H4 (cell line): Measurements from ENCODE around the gene HBB. TPM values are rescaled to one million over a fixed set of nuclear protein-coding genes. Genes with fewer than 3 reads are reported as not detected.

Experiments used
- DNase-seq: peaks from one replicate; pipeline ENCODE4 v3.0.0-alpha.2; 2015; ENCODE audit warnings: low spot score
- total RNA-seq: library from RNA; depleted of rRNA; stranded (reverse); fragments of >200 nt; shearing (Covaris generic); gene quantifications from 2 replicates; pipeline ENCODE4 v1.2.3, GENCODE V29; 2014

HBB gene
- total RNA-seq, 1 experiment from 2014 or later, result not detected

DNA sequence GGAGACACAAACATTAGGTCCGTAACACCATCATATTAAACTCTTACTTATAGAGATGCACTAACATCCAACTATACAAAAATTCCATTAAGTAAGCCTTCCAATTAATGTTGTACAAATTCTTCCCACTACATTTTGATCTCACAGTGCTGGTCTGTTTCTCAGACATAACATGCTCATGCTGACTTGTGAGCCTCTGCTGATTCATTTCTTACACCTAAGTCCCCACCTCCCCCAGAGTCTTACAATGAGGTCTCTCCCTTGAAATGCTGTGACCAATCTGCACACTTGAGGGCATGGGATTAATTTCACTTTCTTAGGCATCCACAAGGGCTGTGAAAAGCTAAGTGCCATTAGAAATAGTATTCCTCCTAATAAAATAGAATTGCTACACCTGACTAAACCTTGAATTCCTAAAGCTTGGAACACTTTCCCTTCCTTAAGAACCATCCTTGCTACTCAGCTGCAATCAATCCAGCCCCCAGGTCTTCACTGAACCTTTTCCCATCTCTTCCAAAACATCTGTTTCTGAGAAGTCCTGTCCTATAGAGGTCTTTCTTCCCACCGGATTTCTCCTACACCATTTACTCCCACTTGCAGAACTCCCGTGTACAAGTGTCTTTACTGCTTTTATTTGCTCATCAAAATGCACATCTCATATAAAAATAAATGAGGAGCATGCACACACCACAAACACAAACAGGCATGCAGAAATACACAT, 20.8 kb upstream of the HBB start:
- DNase-seq, result no peak

DNA sequence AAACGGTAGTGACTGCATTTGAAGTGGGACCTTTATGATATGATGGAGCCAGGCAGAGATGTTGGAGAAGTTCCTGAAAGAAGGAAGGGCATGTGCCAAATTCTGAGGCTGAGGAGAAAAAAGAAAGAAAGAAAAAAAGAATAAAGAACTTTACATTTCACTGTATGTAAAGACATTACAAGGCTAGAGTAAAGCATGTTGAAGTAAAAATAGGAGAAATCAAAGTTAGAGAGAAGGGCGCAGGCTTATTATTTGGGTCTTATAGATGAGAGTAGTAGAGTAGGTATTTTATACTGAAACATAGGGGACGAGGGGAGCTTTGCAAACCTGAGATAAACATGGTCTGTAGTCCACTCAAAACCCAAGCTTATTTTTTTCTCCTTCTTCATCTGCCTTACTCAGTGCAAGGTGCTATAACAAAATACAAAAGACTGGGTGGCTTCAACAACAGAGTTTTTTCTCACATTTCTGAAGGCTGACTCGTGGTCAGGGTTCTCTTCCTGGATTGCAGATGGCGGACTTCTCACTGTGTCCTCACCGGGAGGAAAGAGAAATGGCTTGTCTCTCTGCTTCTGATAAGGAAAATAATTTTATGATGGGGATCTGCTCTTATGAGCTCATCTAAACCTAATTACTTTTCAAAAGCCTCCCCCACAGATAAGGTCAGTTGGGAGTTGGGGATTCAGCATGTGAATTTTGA, 20.1 kb upstream of the HBB start:
- DNase-seq, result no peak

DNA sequence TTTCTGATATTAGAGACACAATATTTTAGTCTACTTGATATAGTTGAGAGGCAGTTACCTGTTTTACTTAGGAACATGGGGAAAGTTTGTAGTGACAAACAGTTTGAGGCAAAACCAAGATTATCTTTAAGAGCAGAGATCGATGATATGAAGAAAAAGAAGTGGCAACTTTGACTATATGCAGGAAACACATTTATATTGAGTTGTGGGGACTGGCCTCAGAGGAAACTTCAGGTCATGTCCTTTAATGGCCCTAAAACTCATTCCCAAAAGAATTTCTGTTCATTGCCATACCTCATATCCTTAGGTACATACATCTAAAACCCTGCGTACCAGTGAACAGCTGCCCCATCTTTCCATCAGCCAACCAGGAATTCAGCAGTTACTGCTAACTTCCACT, 18.3 kb upstream of the HBB start:
- DNase-seq, result no peak

DNA sequence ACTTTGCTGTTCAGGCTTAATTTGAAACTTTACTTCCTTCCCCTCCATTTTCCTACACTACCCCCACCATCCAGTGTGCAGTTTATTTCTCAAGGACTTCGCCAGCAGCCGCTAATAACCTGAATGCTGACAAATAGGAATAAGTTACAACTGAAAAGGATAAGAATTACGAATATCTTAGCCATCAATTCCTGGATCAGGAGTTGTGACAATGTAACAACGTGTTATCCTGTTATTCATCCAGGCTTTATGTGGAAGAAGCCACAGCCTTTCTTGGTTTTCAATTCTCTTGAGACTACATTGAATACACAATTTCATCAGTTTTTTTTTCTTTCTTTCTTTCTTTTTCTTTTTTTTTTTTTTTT, 16.9 kb upstream of the HBB start:
- no peak for DNase-seq

DNA sequence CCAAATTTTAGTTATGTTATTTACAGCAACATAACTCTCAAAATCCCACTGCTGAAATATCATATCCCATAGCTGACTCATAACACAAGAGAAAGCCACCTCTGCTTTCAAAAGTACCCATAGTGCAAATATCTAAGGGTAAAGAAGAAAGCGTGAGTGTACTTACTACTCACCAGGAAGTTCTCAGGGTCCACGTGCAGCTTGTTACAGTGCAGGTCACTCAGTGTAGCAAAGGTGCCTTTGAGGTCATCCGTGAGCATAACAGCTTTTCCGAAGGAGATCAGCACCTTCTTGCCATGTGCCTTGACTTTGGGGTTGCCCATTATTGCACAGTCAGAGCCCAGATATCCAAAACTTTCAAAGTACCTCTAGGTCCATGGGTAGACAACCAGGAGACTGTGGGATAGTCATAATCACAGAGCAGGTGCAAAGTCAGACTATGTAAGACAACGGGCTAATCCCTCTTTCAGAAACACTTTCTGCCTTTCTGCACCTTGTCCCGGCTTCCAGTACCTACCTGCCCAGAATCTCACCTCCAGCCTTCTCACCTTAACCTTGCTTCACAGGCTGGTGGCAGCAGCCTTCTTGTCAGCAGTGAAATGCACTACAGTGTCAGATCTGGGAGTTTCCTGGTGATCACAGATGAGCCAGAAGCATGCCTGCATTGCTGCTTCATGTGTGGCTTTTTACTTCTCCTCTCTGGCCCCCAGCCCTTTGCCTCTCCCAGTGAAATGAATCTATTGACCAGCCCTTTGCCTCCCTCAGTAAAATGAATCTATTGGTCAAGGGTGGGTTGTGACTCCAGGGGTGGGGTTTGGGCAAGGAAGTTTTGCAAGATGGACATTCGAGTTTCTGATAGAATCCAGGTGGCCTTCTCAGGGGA, 16.3 kb upstream of the HBB start:
- no peak for DNase-seq

DNA sequence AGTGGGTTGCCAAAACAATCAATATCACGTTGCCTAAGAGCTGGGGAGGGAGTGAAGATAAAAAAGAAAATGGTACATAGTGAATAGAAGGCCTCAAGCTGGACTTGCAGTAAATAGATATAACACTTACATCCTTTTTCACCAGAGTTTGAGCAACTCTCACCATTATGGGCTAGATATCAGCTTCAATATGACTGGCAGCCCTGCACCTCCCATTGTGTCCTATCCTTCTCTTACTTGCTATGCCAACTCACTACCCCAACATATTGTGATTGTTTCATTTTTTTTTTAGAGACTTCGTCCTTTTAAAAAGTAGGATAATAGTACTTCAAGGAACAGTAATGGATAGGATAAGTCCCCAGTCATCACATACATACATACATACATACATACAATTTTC, 15.3 kb upstream of the HBB start:
- DNase-seq, result no peak

DNA sequence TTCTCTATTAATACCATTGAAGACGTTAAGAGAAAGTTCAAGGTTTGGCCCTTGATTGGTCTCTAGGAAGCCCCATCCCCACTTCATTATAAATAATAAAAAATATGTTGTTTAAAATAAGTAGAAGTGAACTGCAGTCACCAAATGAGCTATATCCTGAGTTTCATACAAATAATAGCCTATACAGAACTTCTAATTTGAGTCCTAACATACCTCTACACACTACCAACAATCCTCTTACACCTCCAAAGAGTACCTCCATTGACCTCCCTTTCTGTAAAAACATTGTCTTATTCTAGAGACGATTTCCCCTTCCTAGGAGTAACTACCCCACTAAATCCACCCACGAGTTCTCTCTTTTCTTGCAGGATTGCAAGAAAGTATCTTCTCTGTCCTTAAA, 14.6 kb upstream of the HBB start:
- no peak for DNase-seq

DNA sequence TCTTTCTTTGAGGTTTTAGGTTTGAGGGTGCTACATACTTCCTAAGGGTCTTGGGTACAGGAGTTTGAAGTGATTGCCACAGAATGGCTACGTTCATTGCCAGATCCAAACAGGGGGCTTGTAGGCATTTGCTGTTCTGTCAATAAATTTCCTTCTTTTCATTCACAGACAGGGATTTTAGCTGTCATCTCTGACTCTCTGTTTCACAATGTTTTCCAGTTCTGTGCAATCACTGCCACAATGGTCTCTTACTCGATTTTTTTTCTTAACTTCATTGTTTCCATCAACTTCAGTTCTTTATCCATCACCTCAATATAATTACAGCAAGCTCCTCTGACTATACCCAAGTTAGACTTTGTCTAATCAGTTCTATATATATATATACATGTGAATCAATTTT, 13.6 kb upstream of the HBB start:
- DNase-seq, result no peak

DNA sequence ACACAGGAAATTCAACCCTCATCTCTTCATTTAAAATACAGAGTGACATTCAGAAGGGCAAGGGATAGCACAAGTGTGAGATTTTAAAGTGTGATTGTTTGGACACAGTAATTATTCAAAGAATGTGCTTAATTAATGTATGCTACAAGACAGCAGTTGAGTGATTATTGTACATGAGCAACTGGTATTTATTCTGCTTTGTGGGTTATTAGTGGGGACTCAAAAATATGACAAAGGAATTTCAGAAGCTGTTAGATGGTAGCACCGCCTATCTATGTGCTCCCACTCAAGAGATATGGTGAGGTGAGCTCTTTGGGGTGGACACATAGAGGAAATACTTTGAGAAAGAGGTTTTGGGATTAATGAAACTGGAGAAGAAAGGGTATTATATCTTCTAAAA, 13.2 kb upstream of the HBB start:
- DNase-seq, result no peak

DNA sequence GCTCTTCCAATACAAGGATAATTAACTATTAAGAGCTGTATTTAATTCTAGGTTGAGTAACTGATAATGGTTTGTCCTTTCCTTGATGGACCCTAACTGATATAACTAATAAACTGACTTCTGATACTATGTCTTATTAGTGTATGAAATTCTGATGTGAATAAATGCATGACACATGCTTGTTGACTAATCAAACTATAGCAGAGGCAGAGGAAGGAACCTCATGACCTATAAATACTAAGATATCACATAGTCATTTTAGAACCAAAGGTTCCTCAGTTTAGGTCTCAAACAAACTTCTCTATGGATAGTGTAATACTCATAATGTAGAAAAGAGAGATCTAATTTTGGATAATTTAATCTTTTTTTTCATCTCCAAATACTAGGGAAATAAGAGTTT, 12.2 kb upstream of the HBB start:
- no peak for DNase-seq

DNA sequence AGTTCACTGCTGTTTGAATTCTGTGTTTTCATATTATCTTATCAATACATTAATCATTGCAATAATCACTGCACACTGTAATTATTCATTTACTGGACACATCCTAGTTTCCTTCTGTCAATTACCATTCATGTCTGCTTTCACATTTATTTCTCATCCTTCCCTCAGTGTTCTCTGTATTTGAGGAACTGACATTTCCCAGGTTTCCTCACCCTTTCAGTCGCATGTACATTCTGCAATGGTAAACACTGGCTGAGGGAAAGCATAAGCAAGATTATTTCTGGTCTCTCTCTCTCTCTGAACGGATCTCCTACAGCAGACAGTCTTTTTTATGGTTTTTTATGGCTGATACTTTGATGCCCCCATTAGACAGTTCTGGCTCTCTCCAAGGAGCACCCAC, 11.6 kb upstream of the HBB start:
- DNase-seq, result no peak

DNA sequence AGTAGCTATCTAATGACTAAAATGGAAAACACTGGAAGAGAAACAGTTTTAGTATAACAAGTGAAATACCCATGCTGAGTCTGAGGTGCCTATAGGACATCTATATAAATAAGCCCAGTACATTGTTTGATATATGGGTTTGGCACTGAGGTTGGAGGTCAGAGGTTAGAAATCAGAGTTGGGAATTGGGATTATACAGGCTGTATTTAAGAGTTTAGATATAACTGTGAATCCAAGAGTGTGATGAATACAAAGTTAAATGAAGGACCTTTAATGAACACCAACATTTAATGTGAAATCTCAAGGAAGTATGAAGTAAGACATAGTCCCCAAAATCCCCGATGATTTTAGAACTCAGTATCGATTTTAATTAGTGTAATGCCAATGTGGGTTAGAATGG, 10.5 kb upstream of the HBB start:
- DNase-seq, result no peak

DNA sequence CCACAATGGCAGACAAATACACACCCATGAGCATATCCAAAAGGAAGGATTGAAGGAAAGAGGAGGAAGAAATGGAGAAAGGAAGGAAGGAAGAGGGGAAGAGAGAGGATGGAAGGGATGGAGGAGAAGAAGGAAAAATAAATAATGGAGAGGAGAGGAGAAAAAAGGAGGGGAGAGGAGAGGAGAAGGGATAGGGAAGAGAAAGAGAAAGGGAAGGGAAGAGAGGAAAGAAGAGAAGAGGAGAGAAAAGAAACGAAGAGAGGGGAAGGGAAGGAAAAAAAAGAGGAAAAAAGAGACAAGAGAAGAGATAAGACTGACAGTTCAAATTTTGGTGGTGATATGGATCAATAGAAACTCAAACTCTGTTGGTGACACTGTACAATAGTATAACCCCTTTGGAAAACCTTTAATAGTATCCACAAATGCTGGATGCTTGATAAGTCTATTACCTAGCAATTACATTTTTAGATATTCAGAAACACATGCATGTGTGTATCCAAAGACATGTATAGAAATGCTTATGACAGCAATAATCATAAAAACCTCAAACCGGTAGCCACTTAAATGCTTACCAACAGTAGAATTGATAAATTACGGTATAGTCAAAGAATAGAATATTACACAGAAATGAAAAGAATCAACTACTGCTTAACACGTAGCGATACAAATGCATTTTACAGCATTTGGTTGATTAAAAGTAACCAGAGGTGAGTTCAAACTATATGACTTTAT, 8.7 kb upstream of the HBB start:
- DNase-seq, result no peak

DNA sequence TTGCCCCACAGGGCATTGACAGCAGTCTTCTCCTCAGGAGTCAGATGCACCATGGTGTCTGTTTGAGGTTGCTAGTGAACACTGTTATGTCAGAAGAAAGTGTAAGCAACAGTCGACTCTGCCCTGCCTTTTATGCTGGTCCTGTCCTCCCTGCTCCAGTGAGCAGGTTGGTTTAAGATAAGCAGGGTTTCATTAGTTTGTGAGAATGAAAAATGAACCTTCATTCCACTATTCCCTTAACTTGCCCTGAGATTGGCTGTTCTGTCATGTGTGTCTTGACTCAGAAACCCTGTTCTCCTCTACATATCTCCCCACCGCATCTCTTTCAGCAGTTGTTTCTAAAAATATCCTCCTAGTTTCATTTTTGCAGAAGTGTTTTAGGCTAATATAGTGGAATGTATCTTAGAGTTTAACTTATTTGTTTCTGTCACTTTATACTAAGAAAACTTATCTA, 7.5 kb upstream of the HBB start, which contains the start of gene HBD:
Gene HBD (minus strand): TSS at position 103 of the 454 bp plus-strand sequence. CDS start 50 bp downstream, at position 53.
- DNase-seq, result peak; percentile 16

DNA sequence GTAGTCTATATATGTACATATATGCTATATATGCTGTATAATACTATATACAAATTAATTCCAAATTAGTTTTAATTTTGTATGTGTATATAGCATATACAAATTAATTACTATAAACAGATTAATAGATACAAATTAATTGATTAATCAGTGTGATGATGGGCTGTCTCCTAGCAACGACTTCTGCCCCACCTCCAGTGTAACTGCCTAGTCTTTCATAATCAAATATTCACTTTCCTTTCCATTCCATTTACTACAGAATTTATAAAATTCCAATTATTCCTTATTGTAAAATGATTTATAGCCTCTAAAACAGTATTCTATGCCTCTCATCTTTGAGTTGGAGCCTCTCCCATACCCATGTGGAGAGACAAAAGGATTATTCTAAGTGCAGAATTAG, 6.4 kb upstream of the HBB start:
- DNase-seq, result no peak

DNA sequence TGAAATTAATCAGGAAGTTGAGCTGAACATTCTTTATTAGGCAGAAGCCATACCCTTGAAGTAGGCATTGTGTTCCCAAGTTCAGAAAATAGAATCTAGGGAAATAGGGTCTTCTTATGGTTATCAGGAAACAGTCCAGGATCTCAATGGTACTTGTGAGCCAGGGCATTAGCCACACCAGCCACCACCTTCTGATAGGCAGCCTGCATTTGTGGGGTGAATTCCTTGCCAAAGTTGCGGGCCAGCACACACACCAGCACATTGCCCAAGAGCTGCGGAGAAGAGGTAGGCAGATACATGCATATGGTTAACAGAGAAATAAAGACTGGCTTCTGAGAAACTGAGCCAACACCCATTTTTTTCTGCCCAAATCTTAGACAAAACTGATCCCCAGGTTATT, 6.0 kb upstream of the HBB start:
- no peak for DNase-seq

DNA sequence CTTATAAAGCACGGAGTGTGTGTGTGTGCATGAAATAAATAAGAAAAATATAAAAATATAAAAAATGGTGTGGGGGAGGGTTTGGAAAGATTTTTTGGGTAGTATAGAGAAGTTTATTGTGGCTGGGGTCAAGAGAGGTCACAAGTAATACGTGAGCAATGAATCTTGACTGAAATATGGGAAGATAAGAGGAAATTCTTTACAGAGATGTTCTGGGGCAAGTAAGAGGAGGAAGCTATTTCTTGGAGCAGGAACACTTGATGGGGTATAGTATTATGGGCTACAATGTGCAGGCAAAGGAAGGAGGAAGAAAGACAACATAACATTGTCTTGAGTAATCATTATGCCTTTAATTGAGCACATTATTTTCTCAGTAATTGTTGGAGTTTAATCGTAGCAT, 5.3 kb upstream of the HBB start:
- DNase-seq, result no peak

DNA sequence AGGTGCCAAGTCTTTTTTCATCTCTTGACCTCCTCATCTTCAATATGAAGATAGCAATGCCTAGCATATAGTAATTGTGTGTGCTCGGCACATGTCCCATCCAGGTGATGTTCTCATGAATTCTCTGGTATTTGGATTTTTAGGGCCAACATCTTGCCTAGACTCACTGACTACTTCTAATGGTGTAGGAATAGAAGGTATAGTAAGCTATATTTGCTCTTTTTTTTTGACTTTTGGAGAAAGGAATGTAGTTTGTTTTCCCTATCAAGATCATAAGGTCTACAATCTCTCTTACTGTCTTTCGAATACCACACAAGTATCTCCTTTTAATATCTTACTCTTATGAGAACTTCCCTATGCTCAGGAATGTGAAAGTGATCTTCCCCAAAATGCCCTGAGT, 4.2 kb upstream of the HBB start:
- no peak for DNase-seq

DNA sequence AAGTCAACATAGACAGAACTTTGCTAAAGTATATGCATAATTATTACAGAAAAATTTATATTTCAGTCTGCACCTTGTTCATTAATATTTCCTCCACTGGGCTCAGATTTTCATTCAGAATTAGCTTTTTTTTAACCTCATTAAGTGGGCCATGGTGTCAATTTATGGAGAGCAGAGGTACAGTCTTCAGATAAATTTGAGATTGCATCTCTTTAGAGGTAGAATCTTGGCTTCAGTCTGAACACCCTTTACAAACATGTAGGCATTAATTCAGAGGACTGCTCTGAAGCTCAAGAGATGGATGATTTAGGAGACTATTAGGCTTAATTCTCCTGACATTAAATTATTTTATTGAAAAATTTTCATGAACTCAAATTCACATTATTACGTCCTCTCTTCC, 3.4 kb upstream of the HBB start:
- DNase-seq, result no peak

DNA sequence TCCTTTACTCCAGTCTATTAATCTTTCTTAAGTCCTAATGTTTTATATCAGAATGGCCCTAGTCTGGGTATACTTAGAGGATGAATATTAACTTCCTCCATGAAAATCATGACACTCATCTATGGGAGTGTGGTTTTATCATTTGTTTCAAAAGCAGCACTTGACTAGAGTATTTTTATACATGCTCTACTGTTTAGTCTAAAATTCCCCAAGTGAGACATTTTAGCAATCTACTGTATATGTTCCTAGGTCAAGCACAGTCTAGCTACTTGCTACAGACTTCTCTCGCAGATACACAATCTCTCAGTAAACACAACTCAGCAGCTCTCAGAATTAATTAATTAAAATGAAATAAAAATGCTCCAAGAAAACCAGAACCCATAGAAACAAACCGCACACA, 2.9 kb upstream of the HBB start:
- DNase-seq, result no peak

DNA sequence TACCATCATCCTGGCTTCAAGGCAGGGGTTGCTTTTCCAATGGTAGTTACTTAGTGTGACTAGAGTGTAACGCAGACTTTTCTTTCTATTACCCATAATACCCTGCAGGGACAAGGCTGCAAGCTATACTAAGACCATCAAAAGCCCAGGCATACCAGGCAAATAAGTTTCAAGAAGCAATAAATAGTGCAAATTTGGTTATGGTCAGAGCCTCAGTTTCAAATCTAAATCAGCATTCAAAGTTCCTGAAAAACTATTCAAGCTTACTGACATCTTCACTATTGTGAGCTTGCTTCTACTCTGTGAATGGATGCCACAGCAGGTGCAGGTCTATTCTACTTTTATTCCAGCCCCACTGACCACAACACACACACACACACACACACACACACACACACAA, 2.5 kb upstream of the HBB start:
- DNase-seq, result no peak

DNA sequence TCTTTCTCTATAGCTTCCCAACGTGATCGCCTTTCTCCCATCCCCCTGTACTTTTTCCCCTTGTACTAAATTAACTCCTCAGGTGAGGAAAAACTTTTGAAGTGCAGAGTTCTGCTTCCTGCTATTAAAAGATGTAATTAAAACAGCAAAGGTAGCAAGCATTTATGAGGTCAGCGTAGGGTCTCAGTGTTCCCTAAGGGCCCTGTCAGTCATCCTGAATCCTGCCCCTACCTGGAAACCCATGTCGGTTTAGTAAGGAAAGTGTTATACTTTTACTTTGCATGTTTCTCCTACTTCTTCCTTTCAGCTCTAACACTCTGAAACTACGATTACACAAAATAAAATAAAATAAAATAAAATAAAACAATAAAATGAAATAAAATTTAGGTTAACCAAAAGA, 1.3 kb upstream of the HBB start:
- no peak for DNase-seq
